Hepatocyte (in vitro differentiated cells): Measurements from ENCODE around the gene MTHFD1L. TPM values are rescaled to one million over a fixed set of nuclear protein-coding genes. Genes with fewer than 3 reads are reported as not detected.
"Not testable (repeated sequence)": the region's sequence is repeated elsewhere in the genome, so short reads cannot be mapped to it uniquely, and the experiment has no call there.

Experiments used
- DNase-seq: peaks from one replicate; pipeline ENCODE4 v3.0.0-alpha.2; 2016; ENCODE audit warnings: low spot score
- H2AFZ ChIP-seq: fragments of 200-600 bp; sonication (generic); 2 replicates; pipeline ENCODE4 v1.6.0; 2016; ENCODE audit warnings: antibody characterized with exemption, mild to moderate bottlenecking
- H3K27ac ChIP-seq: fragments of 200-600 bp; sonication (generic); 2 replicates; pipeline ENCODE4 v1.5.1; 2016; ENCODE audit warnings: mild to moderate bottlenecking
- H3K27me3 ChIP-seq: fragments of 200-600 bp; sonication (generic); 2 replicates; pipeline ENCODE4 v1.6.1; 2016
- H3K36me3 ChIP-seq: fragments of 200-600 bp; sonication (generic); replicated peaks from 2 replicates; pipeline ENCODE4 v1.5.1; 2016; ENCODE audit warnings: low read depth; ENCODE audit not compliant: insufficient read depth
- H3K4me1 ChIP-seq: fragments of 200-600 bp; sonication (generic); 2 replicates; pipeline ENCODE4 v1.5.1; 2016; ENCODE audit warnings: mild to moderate bottlenecking, moderate library complexity; ENCODE audit not compliant: insufficient read depth
- H3K4me2 ChIP-seq: fragments of 200-600 bp; sonication (generic); 2 replicates; pipeline ENCODE4 v1.6.0; 2016
- H3K4me3 ChIP-seq: fragments of 200-600 bp; sonication (generic); 2 replicates; pipeline ENCODE4 v1.5.1; 2016; ENCODE audit warnings: mild to moderate bottlenecking
- H3K79me2 ChIP-seq: fragments of 200-600 bp; sonication (generic); 2 replicates; pipeline ENCODE4 v1.6.0; 2017; ENCODE audit warnings: mild to moderate bottlenecking
- H3K9me2 ChIP-seq: fragments of 200-600 bp; sonication (generic); replicated peaks from 2 replicates; pipeline ENCODE4 v1.6.0; 2017; ENCODE audit warnings: mild to moderate bottlenecking; ENCODE audit not compliant: insufficient read depth
- H3K9me3 ChIP-seq: fragments of 200-600 bp; sonication (generic); 2 replicates; pipeline ENCODE4 v1.5.1; 2016; ENCODE audit warnings: low read depth, mild to moderate bottlenecking
- H4K20me1 ChIP-seq: fragments of 200-600 bp; sonication (generic); 2 replicates; pipeline ENCODE4 v1.6.0; 2016; ENCODE audit warnings: mild to moderate bottlenecking; ENCODE audit not compliant: insufficient read depth, poor library complexity, severe bottlenecking
- EZH2 ChIP-seq: fragments of 200-600 bp; sonication (generic); IDR thresholded peaks from 2 replicates; pipeline ENCODE4 v1.6.1; 2016; ENCODE audit warnings: antibody characterized with exemption, mild to moderate bottlenecking, borderline replicate concordance
- EZH2phosphoT487 ChIP-seq: fragments of 200-600 bp; sonication (generic); IDR thresholded peaks from one replicate; pipeline ENCODE4 v1.6.1; 2018; ENCODE audit warnings: antibody characterized with exemption, mild to moderate bottlenecking, low read depth, moderate library complexity; ENCODE audit not compliant: unreplicated experiment, severe bottlenecking
- WGBS: methylation state at CpG from one replicate; pipeline ENCODE4 v1.1.6; 2016; ENCODE audit warnings: low lambda C conversion rate; ENCODE audit errors: missing lambda C conversion rate; 5-methylcytosine and 5-hydroxymethylcytosine counted together
- polyA plus RNA-seq: library from polyadenylated mRNA; unstranded; fragments of >200 nt; fragmentation: Nextera tagmentation; extraction: Ambion mirVana; gene quantifications from 2 replicates; pipeline ENCODE4 v1.2.1, GENCODE V29; 2016
- total RNA-seq: library from RNA; depleted of rRNA; stranded (reverse); fragments of >200 nt; gene quantifications from 2 replicates; pipeline ENCODE4 v1.2.3, GENCODE V29; 2014
- TF ChIP-seq, protein P1 (sequence below): fragments of 200-600 bp; sonication (generic); IDR thresholded peaks from 2 replicates; pipeline ENCODE4 v1.5.1; 2016; ENCODE audit warnings: antibody characterized with exemption, mild to moderate bottlenecking; ENCODE audit not compliant: poor library complexity

The MTHFD1L gene
- total and polyA plus RNA-seq, 2 experiments from 2014 or later, result 28.4 to 30.8 TPM

DNA sequence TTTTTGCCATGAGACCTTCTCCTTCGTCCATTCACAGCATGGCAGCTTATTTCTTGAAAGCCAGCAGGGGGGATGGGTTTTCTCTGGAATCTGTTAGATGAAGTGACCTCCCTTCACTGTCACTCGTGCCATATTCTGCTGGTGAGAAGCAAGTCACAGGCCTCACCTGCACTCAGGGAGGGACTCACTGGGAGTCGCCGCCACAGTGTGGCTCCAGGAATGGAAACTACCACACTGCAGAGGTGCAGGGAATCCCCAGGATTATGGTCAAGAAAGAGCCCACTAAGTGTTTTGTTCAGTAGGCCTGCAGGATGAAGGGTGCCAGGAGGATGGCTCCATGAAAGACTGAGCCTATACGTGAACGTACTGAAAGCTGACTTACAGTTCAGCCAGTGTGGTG is 213.2 kb downstream of the MTHFD1L start:
- no peaks in the 10 kb centered on the region for H4K20me1 ChIP-seq
- H2AFZ ChIP-seq, result no peak overlapping the region
- H3K4me1 ChIP-seq, result no peaks in the 10 kb centered on the region
- no peak overlapping the region for H3K4me3 ChIP-seq
- H3K79me2 ChIP-seq, result no peaks in the 10 kb centered on the region
- 88% methylated on average over 6 of the region's 6 CpGs for WGBS
- no peak overlapping the region for H3K27ac ChIP-seq
- H3K9me3 ChIP-seq, result no peaks in the 10 kb centered on the region
- H3K36me3 ChIP-seq, result no peaks in the 10 kb centered on the region
- no peak for TF ChIP-seq EZH2phosphoT487
- TF ChIP-seq EZH2, result no peak
- TF ChIP-seq, protein P1, sequence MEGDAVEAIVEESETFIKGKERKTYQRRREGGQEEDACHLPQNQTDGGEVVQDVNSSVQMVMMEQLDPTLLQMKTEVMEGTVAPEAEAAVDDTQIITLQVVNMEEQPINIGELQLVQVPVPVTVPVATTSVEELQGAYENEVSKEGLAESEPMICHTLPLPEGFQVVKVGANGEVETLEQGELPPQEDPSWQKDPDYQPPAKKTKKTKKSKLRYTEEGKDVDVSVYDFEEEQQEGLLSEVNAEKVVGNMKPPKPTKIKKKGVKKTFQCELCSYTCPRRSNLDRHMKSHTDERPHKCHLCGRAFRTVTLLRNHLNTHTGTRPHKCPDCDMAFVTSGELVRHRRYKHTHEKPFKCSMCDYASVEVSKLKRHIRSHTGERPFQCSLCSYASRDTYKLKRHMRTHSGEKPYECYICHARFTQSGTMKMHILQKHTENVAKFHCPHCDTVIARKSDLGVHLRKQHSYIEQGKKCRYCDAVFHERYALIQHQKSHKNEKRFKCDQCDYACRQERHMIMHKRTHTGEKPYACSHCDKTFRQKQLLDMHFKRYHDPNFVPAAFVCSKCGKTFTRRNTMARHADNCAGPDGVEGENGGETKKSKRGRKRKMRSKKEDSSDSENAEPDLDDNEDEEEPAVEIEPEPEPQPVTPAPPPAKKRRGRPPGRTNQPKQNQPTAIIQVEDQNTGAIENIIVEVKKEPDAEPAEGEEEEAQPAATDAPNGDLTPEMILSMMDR, result no peak
- DNase-seq, result no peak
- no peaks in the 10 kb centered on the region for H3K27me3 ChIP-seq
- no peak overlapping the region for H3K4me2 ChIP-seq
- no peaks in the 10 kb centered on the region for H3K9me2 ChIP-seq

DNA sequence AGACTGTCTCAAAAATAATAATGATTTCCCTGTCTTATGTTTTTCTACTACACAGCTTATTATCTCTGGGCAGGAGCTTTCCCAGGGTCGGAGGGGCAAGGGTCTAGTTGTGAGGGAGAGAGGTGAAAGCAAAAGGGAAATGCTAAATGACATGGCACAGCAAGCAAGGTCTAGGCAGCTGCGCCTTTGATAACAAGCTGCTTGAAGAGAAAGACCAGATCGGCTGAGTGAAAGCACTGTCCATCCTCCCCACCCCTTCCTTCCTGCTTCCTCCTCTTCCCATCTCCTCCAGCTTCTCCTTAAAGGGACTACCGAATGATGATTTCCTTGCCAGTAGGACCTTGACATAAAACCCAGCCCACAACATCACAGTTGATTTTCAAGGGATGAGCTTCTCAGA is 216.2 kb downstream of the MTHFD1L start:
- Histone ChIP-seq H3K4me1 (no peaks in the 10 kb centered on the region), H3K4me2 (no peak overlapping the region), H3K79me2 (no peaks in the 10 kb centered on the region), H3K27me3 (no peaks in the 10 kb centered on the region), H3K36me3 (no peaks in the 10 kb centered on the region), H3K9me3 (no peaks in the 10 kb centered on the region), H3K4me3 (no peak overlapping the region), H4K20me1 (no peaks in the 10 kb centered on the region), H3K27ac (no peak overlapping the region), H2AFZ (no peak overlapping the region), H3K9me2 (no peaks in the 10 kb centered on the region)
- TF ChIP-seq EZH2phosphoT487, result no peak
- TF ChIP-seq EZH2, result no peak
- TF ChIP-seq, protein P1, result no peak
- no peak for DNase-seq
- 45% methylated on average over 4 of the region's 4 CpGs for WGBS

DNA sequence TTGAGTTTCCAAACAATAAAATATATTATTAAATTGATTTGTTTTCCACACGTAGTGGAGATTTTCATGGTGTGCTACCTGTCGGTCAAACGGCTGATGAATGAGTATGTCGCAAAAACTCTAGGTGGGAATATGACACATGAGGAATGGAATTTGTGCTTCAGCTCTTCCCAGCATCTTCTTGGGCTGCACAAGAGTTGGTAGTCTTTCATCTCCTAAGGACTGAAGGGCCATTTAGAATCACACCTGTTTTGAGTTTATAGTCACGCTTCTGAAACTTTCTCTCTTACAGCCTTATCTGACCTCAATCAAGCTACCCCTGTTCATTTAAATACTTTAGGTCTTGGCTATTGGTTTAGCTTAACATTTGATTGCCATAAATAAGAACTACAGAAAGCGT is 216.6 kb downstream of the MTHFD1L start:
- Histone ChIP-seq H3K79me2 (no peaks in the 10 kb centered on the region), H3K27ac (no peak overlapping the region), H3K9me2 (no peaks in the 10 kb centered on the region), H3K4me3 (no peak overlapping the region), H3K36me3 (no peaks in the 10 kb centered on the region), H3K27me3 (no peaks in the 10 kb centered on the region), H4K20me1 (no peaks in the 10 kb centered on the region), H3K4me2 (no peak overlapping the region), H3K4me1 (no peaks in the 10 kb centered on the region), H3K9me3 (no peaks in the 10 kb centered on the region), H2AFZ (no peak overlapping the region)
- TF ChIP-seq EZH2 (no peak), EZH2phosphoT487 (no peak)
- TF ChIP-seq, protein P1, result no peak
- 73% methylated on average over 6 of the region's 6 CpGs for WGBS
- DNase-seq, result no peak

DNA sequence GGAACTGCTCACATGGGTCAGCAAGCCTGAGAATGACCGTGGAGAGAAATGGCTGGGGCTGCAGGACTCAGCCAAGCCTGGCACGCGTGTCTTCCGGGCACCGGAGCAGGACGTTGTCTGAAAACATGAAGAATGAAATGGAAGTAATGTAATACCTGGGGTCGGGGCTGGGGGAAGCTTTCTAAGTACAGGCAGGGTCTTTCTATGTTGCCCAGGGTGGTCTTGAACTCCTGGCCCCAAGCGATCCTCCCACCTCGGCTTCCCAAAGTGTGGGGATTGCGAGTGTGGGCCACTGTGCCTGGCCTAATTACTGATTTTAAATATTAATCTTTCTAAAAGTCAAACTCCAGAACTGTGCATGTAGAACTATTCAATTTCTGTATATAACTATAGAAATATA is 218.8 kb downstream of the MTHFD1L start:
- Histone ChIP-seq H3K9me3 (no peaks in the 10 kb centered on the region), H2AFZ (no peak overlapping the region), H3K4me1 (peaks cover 6% of the 10 kb centered on the region), H3K27me3 (no peaks in the 10 kb centered on the region), H3K4me3 (no peak overlapping the region), H3K9me2 (no peaks in the 10 kb centered on the region), H3K4me2 (no peak overlapping the region), H3K79me2 (no peaks in the 10 kb centered on the region), H3K27ac (no peak overlapping the region), H3K36me3 (no peaks in the 10 kb centered on the region), H4K20me1 (no peaks in the 10 kb centered on the region)
- DNase-seq, result no peak
- TF ChIP-seq EZH2 (no peak), EZH2phosphoT487 (no peak)
- TF ChIP-seq, protein P1, result no peak
- 96% methylated on average over 10 of the region's 10 CpGs for WGBS

DNA sequence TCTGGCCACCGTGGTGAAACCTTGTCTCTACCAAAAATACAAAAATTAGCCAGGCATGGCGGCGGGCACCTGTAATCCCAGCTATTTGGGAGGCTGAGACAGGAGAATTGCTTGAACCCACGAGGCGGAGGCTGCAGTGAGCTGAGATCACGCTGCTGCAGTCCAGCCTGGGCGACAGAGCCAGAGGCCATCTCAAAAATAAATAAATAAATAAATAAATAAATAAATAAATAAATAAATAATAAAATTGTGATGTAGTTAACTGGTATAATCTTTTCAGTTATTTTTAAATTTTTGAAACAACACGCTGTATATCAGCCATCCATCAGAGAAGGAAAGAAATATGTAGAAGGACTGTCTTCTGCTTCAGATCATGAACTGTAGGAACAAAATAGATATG is 221.6 kb downstream of the MTHFD1L start:
- H3K27ac ChIP-seq, DNase-seq, H3K4me2 ChIP-seq, H3K9me2 ChIP-seq, H3K36me3 ChIP-seq, H4K20me1 ChIP-seq, H3K79me2 ChIP-seq, H3K9me3 ChIP-seq, H2AFZ ChIP-seq, H3K27me3 ChIP-seq, H3K4me3 ChIP-seq, H3K4me1 ChIP-seq: not testable (repeated sequence)
- 97% methylated on average over 8 of the region's 8 CpGs for WGBS
